DOHH2 (cell line): ENCODE results near the gene KIF6.

Experiments used
- H3F3A ChIP-seq: fragments of 200-600 bp; sonication (generic), shearing (Covaris generic); 2 replicates; pipeline ENCODE4 v1.6.0; 2016; ENCODE audit warnings: antibody characterized with exemption, mild to moderate bottlenecking; ENCODE audit not compliant: control insufficient read depth, insufficient read depth
- H3K27ac ChIP-seq: fragments of 200-600 bp; sonication (generic); 2 replicates; pipeline ENCODE4 v1.5.1; 2014; ENCODE audit warnings: low read depth, mild to moderate bottlenecking, low read length, moderate library complexity
- H3K27me3 ChIP-seq: fragments of 200-600 bp; sonication (generic); 2 replicates; pipeline ENCODE4 v1.6.1; 2014; ENCODE audit warnings: mild to moderate bottlenecking, low read length, mixed read lengths; ENCODE audit not compliant: control insufficient read depth
- H3K36me3 ChIP-seq: fragments of 200-600 bp; sonication (generic); 2 replicates; pipeline ENCODE4 v1.6.1; 2014; ENCODE audit warnings: mild to moderate bottlenecking, low read length, moderate library complexity, mixed read lengths; ENCODE audit not compliant: control insufficient read depth
- H3K4me1 ChIP-seq: fragments of 200-600 bp; sonication (generic); 2 replicates; pipeline ENCODE4 v1.6.1; 2014; ENCODE audit warnings: mild to moderate bottlenecking, low read length, mixed read lengths; ENCODE audit not compliant: control insufficient read depth
- H3K4me2 ChIP-seq: fragments of 200-600 bp; sonication (generic); 2 replicates; pipeline ENCODE4 v1.6.0; 2014; ENCODE audit warnings: mild to moderate bottlenecking, low read length, moderate library complexity
- H3K4me3 ChIP-seq: fragments of 200-600 bp; sonication (generic); 2 replicates; pipeline ENCODE4 v1.5.1; 2014; ENCODE audit warnings: mild to moderate bottlenecking, low read length, mixed read lengths
- H3K79me2 ChIP-seq: fragments of 200-600 bp; sonication (generic); 2 replicates; pipeline ENCODE4 v1.6.1; 2014; ENCODE audit warnings: mild to moderate bottlenecking, low read length, mixed read lengths; ENCODE audit not compliant: control insufficient read depth
- H3K9me2 ChIP-seq: fragments of 200-600 bp; sonication (generic); replicated peaks from 2 replicates; pipeline ENCODE4 v1.6.1; 2014; ENCODE audit warnings: mild to moderate bottlenecking, low read length, mixed read lengths; ENCODE audit not compliant: control insufficient read depth
- H3K9me3 ChIP-seq: fragments of 200-600 bp; sonication (generic); 2 replicates; pipeline ENCODE4 v1.6.1; 2014; ENCODE audit warnings: antibody characterized with exemption, low read length, mixed read lengths; ENCODE audit not compliant: control insufficient read depth, insufficient read depth
- H4K20me1 ChIP-seq: fragments of 200-600 bp; sonication (generic); 2 replicates; pipeline ENCODE4 v1.6.0; 2014; ENCODE audit warnings: low read depth, mild to moderate bottlenecking, antibody characterized with exemption, low read length, moderate library complexity; ENCODE audit not compliant: control insufficient read depth, insufficient read depth
- EZH2phosphoT487 ChIP-seq: fragments of 200-600 bp; sonication (generic); IDR thresholded peaks from 2 replicates; pipeline ENCODE4 v1.6.1; 2017; ENCODE audit warnings: borderline replicate concordance, mild to moderate bottlenecking, antibody characterized with exemption, low read length, moderate library complexity, mixed read lengths
- TF ChIP-seq, protein P1 (sequence below): fragments of 200-600 bp; sonication (generic); IDR thresholded peaks from one replicate; pipeline ENCODE4 v1.5.1; 2014; ENCODE audit warnings: antibody characterized with exemption, mild to moderate bottlenecking, low read depth, low read length; ENCODE audit not compliant: poor library complexity, severe bottlenecking

Gene KIF6

DNA sequence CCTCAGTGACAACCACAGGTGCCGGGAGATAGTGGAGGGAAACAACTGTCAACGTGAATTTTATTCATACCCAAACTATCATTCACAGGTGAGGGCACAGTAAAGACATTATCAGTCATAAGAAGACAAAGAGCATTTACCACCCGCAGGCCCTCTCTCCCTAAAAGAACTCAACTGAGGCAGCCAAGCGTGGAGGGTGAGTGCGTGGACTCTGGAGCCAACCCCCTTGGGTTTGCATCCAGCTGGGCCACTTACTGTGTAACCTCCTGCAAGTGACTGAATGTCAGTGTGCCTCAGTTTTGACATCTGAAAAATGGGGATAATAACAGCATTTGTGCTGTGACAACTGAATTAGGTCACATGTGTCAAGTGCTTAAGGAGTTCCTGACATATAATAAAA, 332.1 kb downstream of the KIF6 start:
- Histone ChIP-seq H3K4me3 (no peak overlapping the region), H3K9me2 (no peaks in the 10 kb centered on the region), H3K36me3 (no peaks in the 10 kb centered on the region), H3F3A (no peaks in the 10 kb centered on the region), H3K27me3 (0 out of 2 replicates have a peak, but pooled peaks cover 5% of the 10 kb centered on the region), H3K27ac (no peak overlapping the region), H3K4me1 (no peaks in the 10 kb centered on the region), H4K20me1 (no peaks in the 10 kb centered on the region), H3K9me3 (no peaks in the 10 kb centered on the region), H3K4me2 (no peak overlapping the region), H3K79me2 (no peaks in the 10 kb centered on the region)
- no peak for TF ChIP-seq EZH2phosphoT487
- TF ChIP-seq, protein P1, sequence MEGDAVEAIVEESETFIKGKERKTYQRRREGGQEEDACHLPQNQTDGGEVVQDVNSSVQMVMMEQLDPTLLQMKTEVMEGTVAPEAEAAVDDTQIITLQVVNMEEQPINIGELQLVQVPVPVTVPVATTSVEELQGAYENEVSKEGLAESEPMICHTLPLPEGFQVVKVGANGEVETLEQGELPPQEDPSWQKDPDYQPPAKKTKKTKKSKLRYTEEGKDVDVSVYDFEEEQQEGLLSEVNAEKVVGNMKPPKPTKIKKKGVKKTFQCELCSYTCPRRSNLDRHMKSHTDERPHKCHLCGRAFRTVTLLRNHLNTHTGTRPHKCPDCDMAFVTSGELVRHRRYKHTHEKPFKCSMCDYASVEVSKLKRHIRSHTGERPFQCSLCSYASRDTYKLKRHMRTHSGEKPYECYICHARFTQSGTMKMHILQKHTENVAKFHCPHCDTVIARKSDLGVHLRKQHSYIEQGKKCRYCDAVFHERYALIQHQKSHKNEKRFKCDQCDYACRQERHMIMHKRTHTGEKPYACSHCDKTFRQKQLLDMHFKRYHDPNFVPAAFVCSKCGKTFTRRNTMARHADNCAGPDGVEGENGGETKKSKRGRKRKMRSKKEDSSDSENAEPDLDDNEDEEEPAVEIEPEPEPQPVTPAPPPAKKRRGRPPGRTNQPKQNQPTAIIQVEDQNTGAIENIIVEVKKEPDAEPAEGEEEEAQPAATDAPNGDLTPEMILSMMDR: no peak

DNA sequence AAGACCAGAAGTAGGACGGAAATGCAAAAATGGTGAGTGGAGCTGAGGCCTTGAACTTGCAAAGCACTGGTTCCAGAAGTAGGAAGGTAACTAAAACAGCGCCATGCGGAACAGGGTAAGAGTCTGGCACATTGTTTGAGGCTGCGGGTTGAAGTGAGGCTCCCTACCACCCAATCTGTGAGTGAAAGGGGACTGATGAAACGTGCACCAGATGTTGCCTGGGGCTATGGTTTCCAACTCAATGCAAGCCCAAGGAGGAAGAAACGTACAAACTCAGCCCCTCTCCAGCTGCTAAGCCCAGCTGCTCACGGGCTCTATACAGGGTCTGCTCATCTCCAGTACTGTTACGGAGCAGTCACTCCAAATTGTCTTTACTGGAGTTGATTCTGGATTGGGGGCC, 334.0 kb downstream of the KIF6 start:
- Histone ChIP-seq H3K36me3 (no peaks in the 10 kb centered on the region), H3K27me3 (0 out of 2 replicates have a peak, but pooled peaks cover 5% of the 10 kb centered on the region), H3F3A (no peaks in the 10 kb centered on the region), H3K4me1 (no peaks in the 10 kb centered on the region), H3K79me2 (no peaks in the 10 kb centered on the region), H3K9me2 (no peaks in the 10 kb centered on the region), H3K4me2 (no peak overlapping the region), H3K27ac (no peak overlapping the region), H3K9me3 (no peaks in the 10 kb centered on the region), H3K4me3 (no peak overlapping the region), H4K20me1 (no peaks in the 10 kb centered on the region)
- TF ChIP-seq, protein P1: no peak
- no peak for TF ChIP-seq EZH2phosphoT487

DNA sequence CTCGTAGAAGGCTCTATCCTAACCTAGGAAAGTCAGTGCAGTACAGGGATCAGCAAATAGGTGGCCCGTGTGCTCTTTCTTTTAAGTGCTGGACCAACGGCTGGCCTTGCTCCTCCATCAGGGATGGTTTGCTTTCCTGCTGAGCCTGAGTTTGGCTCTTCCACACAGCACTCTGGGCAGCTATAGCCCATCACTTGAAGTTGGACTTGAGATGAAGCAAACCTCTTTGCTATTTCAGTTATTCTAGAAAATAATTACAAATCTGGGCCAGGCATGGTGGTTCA, 335.8 kb downstream of the KIF6 start:
- Histone ChIP-seq H3K4me2 (no peak overlapping the region), H3K36me3 (no peaks in the 10 kb centered on the region), H4K20me1 (no peaks in the 10 kb centered on the region), H3K4me3 (no peak overlapping the region), H3K79me2 (no peaks in the 10 kb centered on the region), H3K27me3 (no peaks in the 10 kb centered on the region), H3K27ac (no peak overlapping the region), H3F3A (no peaks in the 10 kb centered on the region), H3K9me3 (no peaks in the 10 kb centered on the region), H3K9me2 (no peaks in the 10 kb centered on the region), H3K4me1 (no peaks in the 10 kb centered on the region)
- TF ChIP-seq, protein P1: no peak
- no peak for TF ChIP-seq EZH2phosphoT487
